Kidney (tissue), 14 donors: Measurements from ENCODE around the gene BCAS3. TPM values are rescaled to one million over a fixed set of nuclear protein-coding genes. Genes with fewer than 3 reads are reported as not detected.

Source experiments
- DNase-seq, 5 donors: peaks; one replicate each; pipeline ENCODE4 v3.0.0-alpha.2; 2013 to 2020
- FAIRE-seq: peaks from 2 replicates; lab custom pipeline; 2012; peaks lifted over from hg19 to GRCh38; lab: Jason Lieb, UNC
- H3K27ac ChIP-seq, 2 donors: one replicate each; pipeline ENCODE4 v1.7.0; 2013; ENCODE audit warnings: low read depth in 2 of 2, low read length in 2 of 2, inconsistent platforms in 1 of 2
- H3K27me3 ChIP-seq: one replicate; pipeline ENCODE4 v1.7.1; 2013; ENCODE audit warnings: low read length, inconsistent platforms; ENCODE audit not compliant: control insufficient read depth, insufficient read depth
- H3K36me3 ChIP-seq, 3 donors: one replicate each; pipeline versions ENCODE4 v1.7.0 to v1.7.1; 2013; ENCODE audit warnings: low read length in 3 of 3, control low read depth in 1 of 3, inconsistent platforms in 1 of 3; ENCODE audit not compliant: insufficient read depth in 3 of 3, control insufficient read depth in 2 of 3
- H3K4me1 ChIP-seq, 3 donors: one replicate each; pipeline versions ENCODE4 v1.7.0 to v1.7.1; 2013; ENCODE audit warnings: low read length in 3 of 3, inconsistent platforms in 1 of 3, low read depth in 1 of 3; ENCODE audit not compliant: control insufficient read depth in 2 of 3, insufficient read depth in 2 of 3
- H3K4me3 ChIP-seq, 3 donors: one replicate each; pipeline versions ENCODE4 v1.7.0 to v1.8.1; 2013; ENCODE audit warnings: low read length in 3 of 3, control low read depth in 1 of 3, inconsistent platforms in 1 of 3
- H3K9ac ChIP-seq, 3 donors: one replicate each; pipeline versions ENCODE4 v1.7.0 to v1.7.1; 2013; ENCODE audit warnings: low read length in 3 of 3, control low read depth in 1 of 3, inconsistent platforms in 1 of 3
- H3K9me3 ChIP-seq, 3 donors: one replicate each; pipeline versions ENCODE4 v1.7.0 to v1.7.1; 2013; ENCODE audit warnings: low read length in 3 of 3, control low read depth in 1 of 3, inconsistent platforms in 1 of 3; ENCODE audit not compliant: control insufficient read depth in 2 of 3, insufficient read depth in 1 of 3
- intact Hi-C: fragments of 100-400 bp; cut with DNase I; formaldehyde crosslinking; loops from one replicate; pipeline ENCODE4 v1.11.1; 2022
- polyA plus RNA-seq: library from polyadenylated mRNA; stranded (reverse); fragments of 350-450 nt; fragmentation: Illumina TruSeq; extraction: RNeasy Lipid Tissue Mini Kit (QIAGEN cat#74804); gene quantifications from one replicate; pipeline ENCODE4 v1.2.3, GENCODE V29; 2014; ENCODE audit warnings: low read depth, low replicate concordance; ENCODE audit not compliant: insufficient read depth
- total RNA-seq: library from RNA; stranded (reverse); fragmentation: NEBNext Ultra II Directional; extraction: Animal tissue kit (Norgen Biotek cat#: 25700); gene quantifications from one replicate; pipeline ENCODE4 v1.2.1, GENCODE V29; 2021
- TF ChIP-seq, protein P1 (sequence below): IDR thresholded peaks from 3 replicates; pipeline ENCODE4 v1.5.1; 2012; ENCODE audit warnings: mild to moderate bottlenecking, moderate library complexity, borderline replicate concordance; ENCODE audit not compliant: insufficient read depth; ENCODE audit errors: extremely low read depth
- donor health status: control.
- donor health status: control.
- donor health status: control.
- donor health status: control.
- donor health status: control.
- donor health status: DM: yes; HTN: yes; CAD: no.
- donor health status: Normal renal cell carcinoma (clear cell type).

The BCAS3 gene
- total and polyA plus RNA-seq, 2 donors from 2014 or later, result 18.3 to 44.1 TPM

GRCh38 chr17:61412143-61412859 is 734.6 kb downstream of the BCAS3 start:
- intact Hi-C loops, result loop anchor here (10.0 kb wide), 1 partner anchor 432 kb away; no protein-coding TSS in a partner anchor
- H3K9me3 ChIP-seq, result no peaks in the 10 kb centered on the region
- TF ChIP-seq, protein P1, sequence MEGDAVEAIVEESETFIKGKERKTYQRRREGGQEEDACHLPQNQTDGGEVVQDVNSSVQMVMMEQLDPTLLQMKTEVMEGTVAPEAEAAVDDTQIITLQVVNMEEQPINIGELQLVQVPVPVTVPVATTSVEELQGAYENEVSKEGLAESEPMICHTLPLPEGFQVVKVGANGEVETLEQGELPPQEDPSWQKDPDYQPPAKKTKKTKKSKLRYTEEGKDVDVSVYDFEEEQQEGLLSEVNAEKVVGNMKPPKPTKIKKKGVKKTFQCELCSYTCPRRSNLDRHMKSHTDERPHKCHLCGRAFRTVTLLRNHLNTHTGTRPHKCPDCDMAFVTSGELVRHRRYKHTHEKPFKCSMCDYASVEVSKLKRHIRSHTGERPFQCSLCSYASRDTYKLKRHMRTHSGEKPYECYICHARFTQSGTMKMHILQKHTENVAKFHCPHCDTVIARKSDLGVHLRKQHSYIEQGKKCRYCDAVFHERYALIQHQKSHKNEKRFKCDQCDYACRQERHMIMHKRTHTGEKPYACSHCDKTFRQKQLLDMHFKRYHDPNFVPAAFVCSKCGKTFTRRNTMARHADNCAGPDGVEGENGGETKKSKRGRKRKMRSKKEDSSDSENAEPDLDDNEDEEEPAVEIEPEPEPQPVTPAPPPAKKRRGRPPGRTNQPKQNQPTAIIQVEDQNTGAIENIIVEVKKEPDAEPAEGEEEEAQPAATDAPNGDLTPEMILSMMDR, result peak; percentile 91
- peak overlapping the region; percentile 93 to 94 for H3K27ac ChIP-seq
- H3K4me3 ChIP-seq, result peak overlapping the region; percentile 36 to 60 (median 49)
- peak overlapping the region in 2 of 3 donors; percentile 63 to 71 for H3K9ac ChIP-seq
- peaks cover 0 to 10% (median 3%) of the 10 kb centered on the region in 3 donors for H3K36me3 ChIP-seq
- no peak for FAIRE-seq
- peaks cover 4% of the 10 kb centered on the region for H3K27me3 ChIP-seq
- peaks cover 0 to 22% (median 7%) of the 10 kb centered on the region in 3 donors for H3K4me1 ChIP-seq
- DNase-seq, result peak; percentile 86 to 94 (median 93)

GRCh38 chr17:61412860-61413660 is 735.4 kb downstream of the BCAS3 start:
- TF ChIP-seq, protein P1, result no peak
- Histone ChIP-seq H3K36me3 (peaks cover 0 to 5% (median 0%) of the 10 kb centered on the region in 3 donors), H3K9ac (peak overlapping the region in 2 of 3 donors; percentile 63 to 71), H3K27me3 (no peaks in the 10 kb centered on the region), H3K4me1 (peaks cover 0 to 16% (median 7%) of the 10 kb centered on the region in 3 donors), H3K27ac (peak overlapping the region; percentile 93 to 94), H3K4me3 (peak overlapping the region; percentile 20 to 60 (median 49)), H3K9me3 (no peaks in the 10 kb centered on the region)
- intact Hi-C loops, result loop anchor here (10.0 kb wide), 1 partner anchor 432 kb away; no protein-coding TSS in a partner anchor
- FAIRE-seq (no peak), DNase-seq (peak in 1 of 5 donors; percentile 38)

- FAIRE-seq (no peak), DNase-seq (peak in 1 of 5 donors; percentile 38)
- H3K27ac ChIP-seq, result no peak overlapping the region
- peaks cover 0 to 10% (median 7%) of the 10 kb centered on the region in 3 donors for H3K4me1 ChIP-seq
- H3K36me3 ChIP-seq, result peaks cover 0 to 1% (median 0%) of the 10 kb centered on the region in 3 donors
- H3K4me3 ChIP-seq, result peak overlapping the region in 2 of 3 donors; percentile 20 to 33
- H3K9ac ChIP-seq, result no peak overlapping the region
- intact Hi-C loops, result loop anchor here (10.0 kb wide), 1 partner anchor 431 kb away; no protein-coding TSS in a partner anchor
- H3K9me3 ChIP-seq, result no peaks in the 10 kb centered on the region
- no peaks in the 10 kb centered on the region for H3K27me3 ChIP-seq
- TF ChIP-seq, protein P1, result no peak
Observed at GRCh38 chr17:61413661-61414126, 736.0 kb downstream of the BCAS3 start.
